Naive thymus-derived CD4-positive, alpha-beta T cell (primary cell): ENCODE measurements around the gene MARF1. TPM values are rescaled to one million over a fixed set of nuclear protein-coding genes. Genes with fewer than 3 reads are reported as not detected.

ENCODE experiments used
- ATAC-seq: fragments of 150-1000 bp; cut with Tn5 transposase; 2 replicates; pipeline ENCODE4 v1.10.0; 2021; ENCODE audit warnings: mild to moderate bottlenecking, moderate library complexity
- CTCF ChIA-PET: fragments of 350-600 bp; sonication (Branson Sonifier 250); formaldehyde crosslinking; loops from one replicate; lab custom pipeline; 2021; ENCODE audit warnings: antibody characterized with exemption; lab: Charles Lee
- POLR2A ChIA-PET: fragments of 350-600 bp; sonication (Branson Sonifier 250); formaldehyde crosslinking; loops from one replicate; lab custom pipeline; 2021; ENCODE audit warnings: antibody characterized with exemption, inconsistent platforms; lab: Charles Lee
- DNase-seq, 9 donors: peaks; one replicate each; pipeline versions ENCODE4 v3.0.0 to v3.0.0-alpha.2; 2020 to 2022; ENCODE audit warnings: mixed read lengths in 1 of 9
- H3K27ac ChIP-seq: one replicate; pipeline ENCODE4 v1.7.0; 2013; ENCODE audit warnings: mild to moderate bottlenecking, low read depth, low read length, moderate library complexity
- H3K27me3 ChIP-seq, 2 donors: one replicate each; pipeline ENCODE4 v1.7.0; 2013; ENCODE audit warnings: low read length in 2 of 2, mild to moderate bottlenecking in 2 of 2, moderate library complexity in 2 of 2; ENCODE audit not compliant: control insufficient read depth in 2 of 2, insufficient read depth in 2 of 2
- H3K36me3 ChIP-seq, 3 experiments: 1 replicate in 2 of 3; 2 replicates in 1 of 3; pipeline ENCODE4 v1.7.0; 2013; ENCODE audit warnings: low read length in 3 of 3, mild to moderate bottlenecking in 3 of 3, moderate library complexity in 1 of 3; ENCODE audit not compliant: insufficient read depth in 3 of 3, control insufficient read depth in 2 of 3
- H3K4me1 ChIP-seq, 2 donors: one replicate each; pipeline ENCODE4 v1.7.0; 2013; ENCODE audit warnings: low read length in 2 of 2, mild to moderate bottlenecking in 2 of 2, moderate library complexity in 1 of 2; ENCODE audit not compliant: control insufficient read depth in 2 of 2, insufficient read depth in 2 of 2
- H3K4me3 ChIP-seq: 2 replicates; pipeline ENCODE4 v1.7.0; 2013; ENCODE audit warnings: mild to moderate bottlenecking, low read length
- H3K9me3 ChIP-seq, 3 experiments: 1 replicate in 2 of 3; 2 replicates in 1 of 3; pipeline ENCODE4 v1.7.0; 2013; ENCODE audit warnings: low read length in 3 of 3; ENCODE audit not compliant: control insufficient read depth in 2 of 3
- H3K27ac Mint-ChIP-seq, 9 donors: one replicate each; pipeline ENCODE4 v1.8.0; 2020 to 2022; ENCODE audit warnings: mixed read lengths in 9 of 9, mild to moderate bottlenecking in 8 of 9, moderate library complexity in 5 of 9, inconsistent platforms in 2 of 9
- H3K27me3 Mint-ChIP-seq, 5 donors: one replicate each; pipeline ENCODE4 v1.8.0; 2021 to 2022; ENCODE audit warnings: mixed read lengths in 5 of 5, mild to moderate bottlenecking in 1 of 5
- H3K36me3 Mint-ChIP-seq, 5 donors: one replicate each; pipeline ENCODE4 v1.8.0; 2020 to 2022; ENCODE audit warnings: mixed read lengths in 5 of 5, mild to moderate bottlenecking in 3 of 5, inconsistent platforms in 1 of 5
- H3K4me1 Mint-ChIP-seq, 7 donors: one replicate each; pipeline ENCODE4 v1.8.0; 2020 to 2022; ENCODE audit warnings: mixed read lengths in 7 of 7, mild to moderate bottlenecking in 3 of 7, inconsistent platforms in 1 of 7
- H3K4me3 Mint-ChIP-seq, 10 donors: one replicate each; pipeline ENCODE4 v1.8.0; 2020 to 2022; ENCODE audit warnings: mild to moderate bottlenecking in 10 of 10, mixed read lengths in 10 of 10, moderate library complexity in 6 of 10, inconsistent platforms in 2 of 10
- H3K9me3 Mint-ChIP-seq, 11 donors: one replicate each; pipeline ENCODE4 v1.8.0; 2020 to 2022; ENCODE audit warnings: mixed read lengths in 11 of 11, mild to moderate bottlenecking in 4 of 11, inconsistent platforms in 1 of 11, moderate library complexity in 1 of 11
- intact Hi-C, 2 donors: fragments of 100-400 bp; cut with micrococcal nuclease; formaldehyde crosslinking; loops; one replicate each; pipeline ENCODE4 v1.15.1; 2023
- polyA plus RNA-seq, 2 donors: library from polyadenylated mRNA; unstranded; fragments of 300-500 nt; fragmentation: Illumina TruSeq; gene quantifications; one replicate each; pipeline ENCODE4 v1.2.3, GENCODE V29; 2021
- total RNA-seq, 6 experiments: library from RNA in 5 of 6; stranded (reverse) in 5 of 6; gene quantifications; 1 replicate in 5 of 6; 2 replicates in 1 of 6; pipeline ENCODE4 v1.2.3 and lab custom pipeline; 2021 to 2026

Gene MARF1
- total and polyA plus RNA-seq, 7 experiments from 2014 or later, result 12.5 to 259 (median 157) TPM

GRCh38 chr16:15604460-15605440 is 38.2 kb downstream of the MARF1 start:
- Histone ChIP-seq H3K36me3 (peaks cover 31 to 99% (median 45%) of the 10 kb centered on the region in 3 experiments), H3K4me3 (no peak overlapping the region), H3K4me1 (no peaks in the 10 kb centered on the region), H3K27ac (no peak overlapping the region), H3K27me3 (no peaks in the 10 kb centered on the region), H3K9me3 (no peaks in the 10 kb centered on the region)
- POLR2A ChIA-PET, result interaction anchor here (0.5 to 0.7 kb wide), 2 partner anchors 8 to 531 kb away, joined by 3 to 4 read pairs; no protein-coding TSS in a partner anchor
- Mint-ChIP-seq H3K27ac (peak overlapping the region in 7 of 9 donors; percentile 34 to 79 (median 53)), H3K9me3 (peaks cover 0 to 1% (median 0%) of the 10 kb centered on the region in 11 donors), H3K27me3 (no peaks in the 10 kb centered on the region), H3K36me3 (peaks cover 35 to 77% (median 58%) of the 10 kb centered on the region in 5 donors), H3K4me1 (peaks cover 0 to 15% (median 4%) of the 10 kb centered on the region in 7 donors), H3K4me3 (no peak overlapping the region)
- DNase-seq (no peak), ATAC-seq (no peak)
- intact Hi-C loops, result no loop called here
- CTCF ChIA-PET, result interaction anchor here (0.6 to 1.0 kb wide), 2 partner anchors 39 to 100 kb away, joined by 3 to 4 read pairs; no protein-coding TSS in a partner anchor

GRCh38 chr16:15602285-15603044 is 40.5 kb downstream of the MARF1 start:
- Histone ChIP-seq H3K36me3 (peaks cover 32 to 100% (median 41%) of the 10 kb centered on the region in 3 experiments), H3K27ac (no peak overlapping the region), H3K4me3 (no peak overlapping the region), H3K9me3 (no peaks in the 10 kb centered on the region), H3K27me3 (no peaks in the 10 kb centered on the region), H3K4me1 (no peaks in the 10 kb centered on the region)
- POLR2A ChIA-PET, result no interaction called here
- Mint-ChIP-seq H3K4me3 (no peak overlapping the region), H3K27me3 (no peaks in the 10 kb centered on the region), H3K4me1 (peaks cover 0 to 16% (median 6%) of the 10 kb centered on the region in 7 donors), H3K27ac (peak overlapping the region in 5 of 9 donors; percentile 28 to 87 (median 62)), H3K36me3 (peaks cover 35 to 75% (median 59%) of the 10 kb centered on the region in 5 donors), H3K9me3 (peaks cover 0 to 1% (median 0%) of the 10 kb centered on the region in 11 donors)
- CTCF ChIA-PET, result interaction anchor here (0.6 kb wide), 1 partner anchor 41 kb away, joined by 3 read pairs; no protein-coding TSS in a partner anchor
- intact Hi-C loops, result no loop called here
- ATAC-seq (no peak), DNase-seq (no peak)

- CTCF ChIA-PET, result interaction anchor here (0.6 kb wide), 1 partner anchor 59 kb away, joined by 3 read pairs; no protein-coding TSS in a partner anchor
- H3K4me1 Mint-ChIP-seq, result peaks cover 0 to 11% (median 4%) of the 10 kb centered on the region in 7 donors
Measured at GRCh38 chr16:15601212-15601879, 41.6 kb downstream of the MARF1 start.

DNA sequence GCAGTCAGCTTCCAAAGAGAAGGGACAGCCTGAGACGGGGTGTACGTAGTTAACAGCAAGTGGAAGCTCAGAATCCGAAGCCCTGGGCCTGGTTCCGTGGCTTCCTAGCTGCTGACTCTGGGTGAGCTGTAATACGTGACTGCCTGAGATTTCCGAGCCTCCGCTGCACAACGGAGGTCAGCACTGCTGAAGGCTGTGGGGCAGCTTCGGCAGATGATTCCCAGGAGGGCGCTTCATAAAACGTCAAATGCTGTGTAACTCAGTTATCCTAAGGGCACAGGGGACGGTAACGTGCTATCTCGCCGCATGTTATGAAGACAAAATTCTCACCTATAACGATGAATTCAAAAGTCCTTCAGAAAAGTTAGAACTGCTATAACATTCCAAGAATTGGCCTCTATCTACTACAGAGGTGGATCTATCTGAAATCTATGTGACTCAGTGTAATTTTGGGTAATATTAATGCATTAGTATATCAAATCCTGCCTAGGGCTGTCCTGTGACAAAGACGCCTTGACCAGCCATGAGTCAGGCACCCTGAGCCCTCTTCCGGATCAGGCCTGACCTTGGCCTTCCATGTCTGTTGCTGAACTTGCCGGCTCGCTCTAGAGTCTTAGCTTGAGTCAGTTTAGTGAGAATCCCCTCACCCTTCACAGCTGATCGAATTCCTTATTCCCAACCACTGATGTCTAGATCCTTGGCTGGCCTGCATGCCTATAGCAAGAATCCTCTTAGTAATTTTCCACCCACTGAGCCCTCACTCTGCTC is 43.5 kb downstream of the MARF1 start:
- no peak overlapping the region for H3K4me3 ChIP-seq
- peaks cover 0 to 1% (median 0%) of the 10 kb centered on the region in 11 donors for H3K9me3 Mint-ChIP-seq
- H3K9me3 ChIP-seq, result no peaks in the 10 kb centered on the region
- peaks cover 0 to 12% (median 0%) of the 10 kb centered on the region in 7 donors for H3K4me1 Mint-ChIP-seq
- H3K27ac Mint-ChIP-seq, result peak overlapping the region in 4 of 9 donors; percentile 45 to 87 (median 62)
- H3K27me3 Mint-ChIP-seq, result no peaks in the 10 kb centered on the region
- POLR2A ChIA-PET, result interaction anchor here (0.6 kb wide), 1 partner anchor 32 kb away, joined by 3 read pairs; no protein-coding TSS in a partner anchor
- DNase-seq, result no peak
- intact Hi-C loops, result no loop called here
- no peak overlapping the region for H3K4me3 Mint-ChIP-seq
- CTCF ChIA-PET, result interaction anchor here (0.7 kb wide), 1 partner anchor 32 kb away, joined by 4 read pairs; no protein-coding TSS in a partner anchor
- no peak overlapping the region for H3K27ac ChIP-seq
- ATAC-seq, result no peak
- peaks cover 36 to 100% (median 38%) of the 10 kb centered on the region in 3 experiments for H3K36me3 ChIP-seq
- H3K4me1 ChIP-seq, result no peaks in the 10 kb centered on the region
- peaks cover 31 to 81% (median 59%) of the 10 kb centered on the region in 5 donors for H3K36me3 Mint-ChIP-seq
- H3K27me3 ChIP-seq, result no peaks in the 10 kb centered on the region

More at GRCh38 chr16:15601212-15601879, 41.6 kb downstream of the MARF1 start:
- DNase-seq (no peak), ATAC-seq (no peak)
- Histone ChIP-seq H3K9me3 (no peaks in the 10 kb centered on the region), H3K27me3 (no peaks in the 10 kb centered on the region), H3K27ac (no peak overlapping the region), H3K36me3 (peaks cover 32 to 100% (median 41%) of the 10 kb centered on the region in 3 experiments), H3K4me3 (no peak overlapping the region), H3K4me1 (no peaks in the 10 kb centered on the region)
- peak overlapping the region; percentile 25 to 87 (median 60) for H3K27ac Mint-ChIP-seq
- peaks cover 33 to 75% (median 54%) of the 10 kb centered on the region in 5 donors for H3K36me3 Mint-ChIP-seq
- peaks cover 0 to 1% (median 0%) of the 10 kb centered on the region in 11 donors for H3K9me3 Mint-ChIP-seq
- no peak overlapping the region for H3K4me3 Mint-ChIP-seq
- no peaks in the 10 kb centered on the region for H3K27me3 Mint-ChIP-seq
- intact Hi-C loops, result no loop called here
- POLR2A ChIA-PET, result interaction anchor here (0.6 to 0.8 kb wide), 2 partner anchors 12 to 180 kb away, joined by 3 read pairs; no protein-coding TSS in a partner anchor

GRCh38 chr16:15598648-15599190 is 44.2 kb downstream of the MARF1 start:
- POLR2A ChIA-PET, result interaction anchor here (0.6 kb wide), 1 partner anchor 32 kb away, joined by 3 read pairs; no protein-coding TSS in a partner anchor
- Mint-ChIP-seq H3K27me3 (no peaks in the 10 kb centered on the region), H3K36me3 (peaks cover 25 to 81% (median 60%) of the 10 kb centered on the region in 5 donors), H3K27ac (peak overlapping the region in 5 of 9 donors; percentile 17 to 87 (median 59)), H3K4me3 (no peak overlapping the region), H3K4me1 (peaks cover 0 to 20% (median 2%) of the 10 kb centered on the region in 7 donors), H3K9me3 (peaks cover 0 to 1% (median 0%) of the 10 kb centered on the region in 11 donors)
- CTCF ChIA-PET, result interaction anchor here (0.7 kb wide), 1 partner anchor 31 kb away, joined by 4 read pairs; no protein-coding TSS in a partner anchor
- H3K4me1 ChIP-seq, result no peaks in the 10 kb centered on the region
- H3K36me3 ChIP-seq, result peaks cover 32 to 97% (median 35%) of the 10 kb centered on the region in 3 experiments
- no peak overlapping the region for H3K4me3 ChIP-seq
- no peaks in the 10 kb centered on the region for H3K27me3 ChIP-seq
- no peak overlapping the region for H3K27ac ChIP-seq
- DNase-seq, result no peak
- H3K9me3 ChIP-seq, result no peaks in the 10 kb centered on the region
- ATAC-seq, result no peak
- intact Hi-C loops, result no loop called here
